IPS-15b (cell line): ENCODE data around the gene MRPS31.
"Not testable (repeated sequence)": the region's sequence is repeated elsewhere in the genome, so short reads cannot be mapped to it uniquely, and the experiment has no call there.

Experiments used
- H3K27me3 ChIP-seq: one replicate; pipeline ENCODE4 v1.6.1; 2013; ENCODE audit warnings: low read length; ENCODE audit not compliant: control insufficient read depth, insufficient read depth
- H3K36me3 ChIP-seq: one replicate; pipeline ENCODE4 v1.6.1; 2013; ENCODE audit warnings: low read length; ENCODE audit not compliant: control insufficient read depth, insufficient read depth
- H3K4me1 ChIP-seq: one replicate; pipeline ENCODE4 v1.6.1; 2013; ENCODE audit warnings: mild to moderate bottlenecking, low read length; ENCODE audit not compliant: control insufficient read depth, insufficient read depth
- H3K4me3 ChIP-seq: one replicate; pipeline ENCODE4 v1.5.1; 2013; ENCODE audit warnings: low read depth, low read length
- H3K9ac ChIP-seq: one replicate; pipeline ENCODE4 v1.6.1; 2013; ENCODE audit warnings: low read depth, mild to moderate bottlenecking, low read length
- H3K9me3 ChIP-seq: one replicate; pipeline ENCODE4 v1.6.1; 2013; ENCODE audit warnings: mild to moderate bottlenecking, low read length; ENCODE audit not compliant: control insufficient read depth, insufficient read depth

MRPS31 gene

DNA sequence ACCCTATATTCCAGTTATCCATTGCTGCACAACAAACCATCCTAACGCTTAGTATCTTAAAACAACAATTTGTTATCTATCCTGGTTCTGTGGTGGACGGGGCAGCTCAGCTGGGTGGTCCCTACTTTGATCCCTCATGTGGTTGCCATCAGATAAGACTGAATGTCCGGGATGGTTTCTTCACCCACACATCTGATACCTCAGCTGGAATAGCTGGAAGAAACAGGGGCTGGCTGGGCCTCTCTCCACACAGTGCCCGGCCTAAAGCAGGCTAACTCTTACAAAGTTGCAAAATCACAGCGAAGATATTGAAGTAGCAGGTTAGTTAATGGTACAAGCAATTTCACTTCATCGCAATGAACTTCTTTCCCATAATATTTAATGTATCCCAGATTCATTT lies 3.7 kb upstream of the MRPS31 start:
- Histone ChIP-seq H3K36me3 (no peaks in the 10 kb centered on the region), H3K4me3 (no peak overlapping the region), H3K9ac (no peak overlapping the region), H3K27me3 (no peaks in the 10 kb centered on the region), H3K9me3 (no peaks in the 10 kb centered on the region), H3K4me1 (peaks cover 2% of the 10 kb centered on the region)

DNA sequence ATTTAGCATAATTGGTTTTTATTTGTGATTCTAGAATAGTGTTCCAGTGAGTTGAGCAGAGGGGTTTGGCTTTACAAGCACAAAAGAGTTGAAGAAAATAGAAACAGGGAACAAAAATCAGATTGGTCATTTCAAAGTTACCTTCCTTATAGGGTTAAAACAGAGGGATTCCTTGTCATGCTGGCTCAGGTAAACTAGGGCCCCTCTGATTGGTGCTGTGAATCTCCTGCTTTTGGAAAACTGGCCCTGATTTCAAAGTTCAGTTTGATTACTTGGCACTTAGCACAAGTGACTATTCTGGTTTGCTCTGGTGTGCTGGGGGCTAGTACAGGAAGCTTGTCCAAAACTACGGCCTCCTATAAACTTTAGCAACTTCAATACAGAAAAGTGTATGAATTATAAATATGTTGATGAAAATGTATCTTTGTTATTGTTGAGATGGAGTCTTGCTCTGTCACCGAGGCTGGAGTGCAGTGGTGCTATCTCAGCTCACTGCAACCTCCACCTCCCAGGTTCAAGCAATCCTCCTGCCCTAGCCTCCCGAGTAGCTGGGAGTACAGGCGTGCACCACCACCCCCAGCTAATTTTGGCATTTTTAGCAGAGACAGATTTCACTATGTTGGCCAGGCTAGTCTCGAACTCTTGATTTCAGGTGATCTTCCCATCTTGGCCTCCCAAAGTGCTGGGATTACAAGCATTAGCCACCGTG lies 1.9 kb upstream of the MRPS31 start:
- H3K27me3 ChIP-seq, result no peaks in the 10 kb centered on the region
- H3K4me1 ChIP-seq, result peaks cover 2% of the 10 kb centered on the region
- no peak overlapping the region for H3K9ac ChIP-seq
- H3K9me3 ChIP-seq, result no peaks in the 10 kb centered on the region
- no peaks in the 10 kb centered on the region for H3K36me3 ChIP-seq
- H3K4me3 ChIP-seq, result no peak overlapping the region

DNA sequence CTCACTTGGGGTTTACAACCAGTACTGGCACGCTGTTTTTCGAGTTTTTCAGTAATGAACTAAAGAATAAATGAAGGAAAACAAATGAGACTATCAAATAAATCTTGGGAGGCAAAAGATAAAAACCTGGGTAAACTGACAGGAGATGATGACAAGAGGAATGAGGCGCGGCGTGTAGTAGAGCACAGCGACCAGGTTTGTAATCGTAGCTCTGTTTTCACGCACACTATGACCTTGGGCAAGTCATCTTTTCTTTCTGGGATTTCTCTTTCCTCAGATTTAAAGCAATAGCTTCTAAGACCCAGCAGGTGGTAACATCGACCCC lies 419 bp downstream of the MRPS31 start:
- Histone ChIP-seq H3K4me1 (no peaks in the 10 kb centered on the region), H3K9me3 (no peaks in the 10 kb centered on the region), H3K4me3 (peak overlapping the region; percentile 97), H3K27me3 (no peaks in the 10 kb centered on the region), H3K36me3 (no peaks in the 10 kb centered on the region), H3K9ac (peak overlapping the region; percentile 95)

DNA sequence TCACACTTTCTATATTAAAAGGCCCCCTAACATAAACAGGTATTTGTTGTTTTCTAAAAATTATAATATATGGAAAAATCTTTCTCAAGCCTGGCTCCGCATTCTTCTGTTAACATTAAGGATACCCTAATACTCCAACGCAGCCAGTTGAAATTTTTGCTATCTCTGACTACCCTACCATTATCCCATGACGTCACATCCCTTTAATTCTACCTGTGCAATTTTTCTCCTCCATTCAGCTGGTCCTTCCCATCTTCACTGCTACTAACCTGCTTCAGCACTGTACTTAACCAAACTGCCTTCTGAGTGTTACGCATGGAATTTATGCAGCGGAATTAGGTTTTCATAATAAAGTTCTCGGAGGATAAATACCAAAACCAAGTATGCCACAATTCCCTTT lies 1.0 kb downstream of the MRPS31 start:
- Histone ChIP-seq H3K27me3 (no peaks in the 10 kb centered on the region), H3K9ac (no peak overlapping the region), H3K9me3 (no peaks in the 10 kb centered on the region), H3K4me3 (peak overlapping the region; percentile 97), H3K4me1 (no peaks in the 10 kb centered on the region), H3K36me3 (no peaks in the 10 kb centered on the region)

DNA sequence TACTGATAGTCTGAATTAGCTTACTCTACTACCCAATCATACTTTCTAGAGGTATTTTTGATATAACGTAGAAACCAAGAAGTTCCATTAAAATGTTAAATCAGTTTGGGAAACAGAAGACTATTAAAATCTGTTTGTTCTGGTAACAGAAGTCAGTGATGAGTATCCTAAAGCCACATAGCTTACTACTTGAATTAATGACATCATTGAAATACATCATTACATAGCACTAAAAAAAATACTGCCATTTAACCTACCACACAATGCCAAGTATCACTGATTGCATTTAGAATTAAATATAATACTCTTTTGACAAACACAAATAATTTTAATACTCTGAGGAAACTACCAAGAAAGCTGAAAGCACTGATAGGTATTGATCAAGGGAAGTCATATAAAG lies 5.4 kb downstream of the MRPS31 start:
- no peaks in the 10 kb centered on the region for H3K9me3 ChIP-seq
- no peak overlapping the region for H3K4me3 ChIP-seq
- H3K9ac ChIP-seq, result no peak overlapping the region
- H3K4me1 ChIP-seq, result no peaks in the 10 kb centered on the region
- no peaks in the 10 kb centered on the region for H3K27me3 ChIP-seq
- H3K36me3 ChIP-seq, result no peaks in the 10 kb centered on the region

DNA sequence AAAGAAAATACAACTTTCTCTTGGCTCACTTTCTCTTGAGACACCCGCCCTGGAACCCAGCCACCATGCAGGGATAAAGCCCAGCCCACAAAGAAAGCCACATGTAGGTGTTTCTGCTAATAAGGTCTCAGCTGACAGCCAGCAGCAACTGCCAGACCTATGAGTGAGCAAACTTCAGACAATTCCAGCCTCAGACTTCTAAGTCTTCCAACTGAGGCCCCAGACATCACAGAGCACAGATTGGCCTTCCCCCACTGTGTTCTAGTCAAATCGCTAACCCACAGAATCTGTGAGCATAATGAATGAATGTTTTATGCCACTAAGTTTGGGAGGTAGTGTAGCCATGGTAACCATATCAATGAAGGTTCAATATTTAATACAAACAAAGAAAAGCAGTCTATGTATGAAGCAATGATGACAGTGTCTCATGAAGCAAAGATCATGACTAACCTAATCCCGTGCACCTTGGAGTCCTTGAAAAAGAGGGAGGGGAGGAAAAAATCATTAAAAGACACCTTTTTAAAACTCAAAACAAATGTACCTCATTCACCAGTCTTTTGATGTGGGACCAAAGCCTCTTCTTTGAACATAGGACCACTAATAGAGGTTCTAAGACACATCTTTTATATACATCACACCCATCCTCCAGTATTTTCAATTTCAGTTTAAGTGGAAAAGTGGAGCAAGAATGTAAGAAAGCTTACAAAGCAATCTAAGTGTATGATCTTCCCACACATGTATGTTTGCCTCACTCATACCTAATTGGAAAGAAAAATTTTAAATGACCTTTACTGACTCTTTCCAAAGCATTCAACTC lies 6.2 kb downstream of the MRPS31 start:
- H3K9ac ChIP-seq, result no peak overlapping the region
- H3K9me3 ChIP-seq, result no peaks in the 10 kb centered on the region
- no peaks in the 10 kb centered on the region for H3K36me3 ChIP-seq
- no peaks in the 10 kb centered on the region for H3K4me1 ChIP-seq
- H3K4me3 ChIP-seq, result no peak overlapping the region
- no peaks in the 10 kb centered on the region for H3K27me3 ChIP-seq

DNA sequence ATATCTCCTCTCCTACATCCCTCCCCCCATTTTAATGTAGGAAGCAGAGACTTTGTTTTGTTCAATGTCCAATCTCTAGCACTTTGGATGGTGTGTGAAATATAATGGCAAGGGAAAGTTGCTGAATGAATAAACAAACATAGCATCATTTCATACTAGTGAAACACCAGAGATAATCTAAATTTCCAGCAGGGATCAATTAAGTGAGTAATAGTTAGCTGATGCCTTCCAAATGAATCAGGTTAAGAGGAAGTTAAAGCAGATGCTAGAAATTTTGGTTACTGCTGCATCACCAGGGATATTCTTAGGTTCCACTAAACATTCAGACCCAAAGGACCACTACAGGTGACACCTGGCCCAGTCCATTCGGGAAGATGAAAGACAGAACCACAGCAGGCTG lies 8.1 kb downstream of the MRPS31 start:
- H3K36me3 ChIP-seq, result no peaks in the 10 kb centered on the region
- no peaks in the 10 kb centered on the region for H3K4me1 ChIP-seq
- no peak overlapping the region for H3K4me3 ChIP-seq
- H3K9ac ChIP-seq, result no peak overlapping the region
- no peaks in the 10 kb centered on the region for H3K27me3 ChIP-seq
- no peaks in the 10 kb centered on the region for H3K9me3 ChIP-seq

DNA sequence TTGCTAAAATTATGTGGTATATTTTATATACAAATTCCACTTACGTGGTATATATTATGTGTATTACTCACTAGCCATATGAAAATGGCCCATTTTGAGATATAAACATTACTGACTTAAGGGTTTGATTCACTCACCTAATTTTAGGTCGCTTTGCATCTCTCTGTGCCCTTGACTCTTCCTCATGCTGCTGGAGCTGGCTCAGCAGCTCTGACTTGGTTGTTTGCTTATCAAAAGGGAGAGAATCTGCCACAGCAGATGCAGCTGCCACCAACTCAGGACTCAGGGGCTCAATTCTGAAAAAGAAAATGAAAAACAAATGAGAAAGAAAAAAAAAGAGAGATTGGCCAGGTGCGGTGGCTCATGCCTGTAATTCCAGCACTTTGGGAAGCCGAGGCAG lies 12.2 kb downstream of the MRPS31 start:
- Histone ChIP-seq H3K27me3 (no peaks in the 10 kb centered on the region), H3K36me3 (no peaks in the 10 kb centered on the region), H3K9me3 (no peaks in the 10 kb centered on the region), H3K9ac (no peak overlapping the region), H3K4me3 (no peak overlapping the region), H3K4me1 (no peaks in the 10 kb centered on the region)

DNA sequence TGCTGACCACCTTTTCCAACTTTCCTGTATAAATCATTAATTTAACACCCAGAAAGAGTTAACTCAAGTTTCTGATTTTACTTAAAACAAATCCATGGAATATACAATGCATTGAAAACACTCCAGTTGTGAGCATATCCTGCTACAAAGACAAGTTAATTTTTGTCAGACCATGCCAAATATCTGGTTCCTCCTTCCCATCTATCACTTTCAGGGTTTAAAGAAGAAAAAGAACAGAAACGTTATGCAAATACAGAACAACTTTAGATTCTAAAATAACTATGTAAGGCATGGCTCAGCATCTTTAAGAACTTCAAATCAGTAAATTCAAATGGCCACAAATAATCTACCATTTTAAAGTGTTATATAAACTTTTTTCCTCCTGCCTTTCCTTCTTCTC lies 14.9 kb downstream of the MRPS31 start:
- Histone ChIP-seq H3K9ac (no peak overlapping the region), H3K27me3 (no peaks in the 10 kb centered on the region), H3K36me3 (no peaks in the 10 kb centered on the region), H3K4me3 (no peak overlapping the region), H3K4me1 (no peaks in the 10 kb centered on the region), H3K9me3 (no peaks in the 10 kb centered on the region)

DNA sequence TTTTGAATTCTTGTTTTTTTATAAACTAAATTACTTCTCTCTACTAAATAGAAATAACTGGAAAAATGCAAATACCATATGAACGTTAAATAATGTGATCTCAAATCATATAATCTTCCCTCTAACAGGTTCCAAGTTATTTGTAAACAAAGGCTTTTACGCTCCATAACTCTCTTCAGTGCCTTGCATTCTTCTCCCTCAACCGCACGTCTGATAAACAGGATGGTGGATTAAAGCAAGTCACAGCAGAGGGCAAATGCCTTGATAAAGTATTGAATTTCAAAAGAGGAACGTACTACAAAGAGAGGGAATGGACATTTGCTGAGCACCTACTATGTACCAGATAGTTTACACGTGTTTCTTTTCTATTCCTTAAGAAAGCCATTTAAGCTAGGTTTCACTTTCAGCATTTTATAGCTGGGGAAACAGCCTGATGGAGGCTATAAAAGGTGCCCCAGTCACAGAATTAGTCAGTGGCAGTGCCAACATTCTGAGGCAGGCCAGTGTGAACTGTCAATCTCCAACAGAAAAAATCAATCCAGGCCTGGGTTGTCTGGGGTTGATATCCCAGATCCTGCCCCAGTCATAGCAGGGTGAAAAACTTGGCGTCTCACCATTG lies 15.8 kb downstream of the MRPS31 start:
- H3K36me3 ChIP-seq, result no peaks in the 10 kb centered on the region
- no peaks in the 10 kb centered on the region for H3K9me3 ChIP-seq
- H3K27me3 ChIP-seq, result no peaks in the 10 kb centered on the region
- H3K4me3 ChIP-seq, result no peak overlapping the region
- no peaks in the 10 kb centered on the region for H3K4me1 ChIP-seq
- no peak overlapping the region for H3K9ac ChIP-seq

DNA sequence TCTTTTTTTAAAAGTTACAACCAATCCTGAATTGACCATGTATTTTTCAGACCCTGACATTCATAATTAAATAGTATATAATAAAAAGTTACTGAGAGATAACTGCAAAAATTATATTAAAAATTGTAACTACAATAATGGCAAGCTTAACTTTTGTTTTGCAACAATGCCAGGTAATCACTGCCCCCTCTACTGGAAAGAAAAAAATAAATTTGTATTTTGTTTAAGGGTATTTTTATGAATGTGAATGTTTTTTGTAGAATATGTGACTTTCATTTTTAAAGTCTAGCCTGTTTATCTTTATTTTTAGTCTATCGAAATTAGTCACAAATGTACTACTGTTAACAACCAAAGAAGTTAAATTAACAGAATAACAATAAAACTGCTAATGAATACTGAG lies 21.7 kb downstream of the MRPS31 start:
- Histone ChIP-seq H3K9me3 (no peaks in the 10 kb centered on the region), H3K4me1 (no peaks in the 10 kb centered on the region), H3K9ac (no peak overlapping the region), H3K27me3 (no peaks in the 10 kb centered on the region), H3K4me3 (no peak overlapping the region), H3K36me3 (no peaks in the 10 kb centered on the region)

DNA sequence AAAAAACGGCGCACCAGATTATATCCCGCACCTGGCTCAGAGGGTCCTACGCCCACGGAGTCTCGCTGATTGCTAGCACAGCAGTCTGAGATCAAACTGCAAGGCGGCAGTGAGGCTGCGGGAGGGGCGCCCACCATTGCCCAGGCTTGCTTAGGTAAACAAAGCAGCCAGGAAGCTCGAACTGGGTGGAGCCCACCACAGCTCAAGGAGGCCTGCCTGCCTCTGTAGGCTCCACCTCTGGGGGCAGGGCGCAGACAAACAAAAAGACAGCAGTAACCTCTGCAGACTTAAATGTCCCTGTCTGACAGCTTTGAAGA lies 35.8 kb downstream of the MRPS31 start:
- not testable (repeated sequence) for H3K9me3 ChIP-seq, H3K9ac ChIP-seq, H3K4me1 ChIP-seq, H3K27me3 ChIP-seq, H3K36me3 ChIP-seq
- peak overlapping the region; percentile 50 for H3K4me3 ChIP-seq
